Caco-2 (cell line): ENCODE measurements around the gene BRINP3. TPM values are rescaled to one million over a fixed set of nuclear protein-coding genes. Genes with fewer than 3 reads are reported as not detected.

Experiments used
- BruUV-seq: library from RNA; stranded (reverse); fragments of 400-500 nt; replicated peaks from 2 replicates; lab custom pipeline; 2021; lab: Mats Ljungman, UMichigan
- CTCF ChIA-PET: fragments of 300-600 bp; sonication (Branson Sonifier 250); formaldehyde crosslinking; loops from one replicate; lab custom pipeline; 2022; ENCODE audit warnings: antibody characterized with exemption; lab: Charles Lee
- POLR2A ChIA-PET: fragments of 300-600 bp; sonication (Branson Sonifier 250); formaldehyde crosslinking; loops from one replicate; lab custom pipeline; 2022; ENCODE audit warnings: antibody characterized with exemption; lab: Charles Lee
- DNase-seq, 2 experiments: peaks; one replicate each; pipeline versions ENCODE4 v3.0.0 to v3.0.0-alpha.2; 2020 to 2022
- H3K27me3 ChIP-seq: replicated peaks from 2 replicates; pipeline ENCODE4 v1.6.0; 2011; ENCODE audit warnings: low read length; ENCODE audit not compliant: control insufficient read depth, insufficient read depth
- H3K36me3 ChIP-seq: 2 replicates; pipeline ENCODE4 v1.5.1; 2011; ENCODE audit warnings: low read length; ENCODE audit not compliant: control insufficient read depth, insufficient read depth
- H3K4me1 ChIP-seq: fragments of 250-450 bp; sonication (Bioruptor Pico); 2 replicates; pipeline ENCODE4 v1.5.1; 2020; ENCODE audit warnings: mild to moderate bottlenecking
- H3K4me3 ChIP-seq: 2 replicates; pipeline ENCODE4 v1.5.1; 2011; ENCODE audit warnings: low read depth, mild to moderate bottlenecking, control low read depth, low read length
- H3K9me3 ChIP-seq: fragments of 250-450 bp; sonication (Bioruptor Pico); 2 replicates; pipeline ENCODE4 v1.5.1; 2020; ENCODE audit warnings: mild to moderate bottlenecking, moderate library complexity
- H3K27ac Mint-ChIP-seq: one replicate; pipeline ENCODE4 v1.8.0; 2022; ENCODE audit warnings: mixed read lengths; ENCODE audit not compliant: unreplicated experiment
- H3K27me3 Mint-ChIP-seq: one replicate; pipeline ENCODE4 v1.8.0; 2022; ENCODE audit warnings: mixed read lengths; ENCODE audit not compliant: insufficient read depth, unreplicated experiment
- H3K36me3 Mint-ChIP-seq: one replicate; pipeline ENCODE4 v1.8.0; 2022; ENCODE audit warnings: mild to moderate bottlenecking, mixed read lengths; ENCODE audit not compliant: insufficient read depth, unreplicated experiment
- H3K4me1 Mint-ChIP-seq: one replicate; pipeline ENCODE4 v1.8.0; 2022; ENCODE audit warnings: low read depth, mixed read lengths; ENCODE audit not compliant: unreplicated experiment
- H3K4me3 Mint-ChIP-seq: one replicate; pipeline ENCODE4 v1.8.0; 2022; ENCODE audit warnings: mild to moderate bottlenecking, moderate library complexity, mixed read lengths; ENCODE audit not compliant: unreplicated experiment
- H3K9me3 Mint-ChIP-seq: one replicate; pipeline ENCODE4 v1.8.0; 2022; ENCODE audit warnings: mixed read lengths; ENCODE audit not compliant: unreplicated experiment
- intact Hi-C: fragments of 100-400 bp; cut with micrococcal nuclease; formaldehyde crosslinking; loops from one replicate; pipeline ENCODE4 v1.10.0; 2022; ENCODE audit not compliant: unreplicated experiment
- total RNA-seq: library from RNA; stranded (reverse); gene quantifications from 2 replicates; pipeline ENCODE4 v1.2.3, GENCODE V29; 2022
- TF ChIP-seq, protein P1 (sequence below), 2 experiments: fragments of 200-600 bp in 1 of 2; IDR thresholded peaks; 1 replicate in 1 of 2; 2 replicates in 1 of 2; pipeline versions ENCODE4 v1.5.1 to v1.8.0; 2011 to 2022; ENCODE audit warnings: antibody characterized with exemption in 1 of 2, control low read depth in 1 of 2, inconsistent platforms in 1 of 2, low read depth in 1 of 2, low read length in 1 of 2, mild to moderate bottlenecking in 1 of 2, moderate library complexity in 1 of 2; ENCODE audit not compliant: insufficient read depth in 1 of 2, severe bottlenecking in 1 of 2, unreplicated experiment in 1 of 2

BRINP3 gene
- total RNA-seq, 1 experiment from 2014 or later, result not detected

DNA sequence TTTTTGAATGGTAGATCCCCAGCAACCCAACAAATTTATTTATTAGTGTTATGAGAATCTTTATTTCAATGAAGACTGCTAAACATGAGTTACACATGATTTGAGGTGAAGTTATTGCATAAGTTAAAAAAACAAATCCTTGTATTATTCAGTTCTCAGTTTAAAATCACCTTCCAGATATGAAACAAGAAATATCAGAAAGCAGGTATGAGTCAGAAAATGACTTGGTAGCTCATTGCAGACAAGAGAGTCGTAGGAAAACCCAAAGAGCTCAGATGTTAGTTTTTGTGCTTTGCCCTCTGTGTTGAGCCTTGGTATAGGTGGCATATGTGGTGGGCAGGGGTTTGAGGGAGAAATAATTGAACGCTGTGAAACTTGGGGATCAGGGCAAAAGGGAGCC, 339.4 kb downstream of the BRINP3 start:
- no TSS peak for BruUV-seq
- intact Hi-C loops, result no loop called here
- CTCF ChIA-PET, result no interaction called here

DNA sequence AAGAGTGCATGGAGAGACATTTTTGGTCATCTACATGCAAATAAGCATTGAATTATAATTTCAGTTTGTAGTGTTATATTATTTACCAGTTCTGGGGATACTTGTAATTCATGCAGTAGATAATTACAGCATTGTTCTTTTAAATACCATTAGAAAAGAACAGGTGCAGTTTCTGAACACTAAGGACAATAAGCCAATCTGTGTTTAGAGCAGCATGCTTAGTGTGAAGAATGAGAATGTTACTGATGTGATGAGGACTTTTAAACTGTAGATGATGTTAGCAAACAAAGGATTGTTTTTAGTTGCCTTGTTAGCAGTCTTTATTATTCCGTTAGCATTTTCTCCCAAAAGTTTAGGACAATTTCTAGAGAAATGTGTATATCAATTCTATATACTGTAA, 348.3 kb downstream of the BRINP3 start:
- POLR2A ChIA-PET, result no interaction called here
- H3K9me3 Mint-ChIP-seq, result no peaks in the 10 kb centered on the region
- H3K4me3 Mint-ChIP-seq, result no peak overlapping the region
- H3K36me3 Mint-ChIP-seq, result no peaks in the 10 kb centered on the region
- DNase-seq, result no peak
- Histone ChIP-seq H3K4me3 (no peak overlapping the region), H3K4me1 (no peaks in the 10 kb centered on the region), H3K36me3 (no peaks in the 10 kb centered on the region), H3K9me3 (no peaks in the 10 kb centered on the region), H3K27me3 (no peaks in the 10 kb centered on the region)
- TF ChIP-seq, protein P1, sequence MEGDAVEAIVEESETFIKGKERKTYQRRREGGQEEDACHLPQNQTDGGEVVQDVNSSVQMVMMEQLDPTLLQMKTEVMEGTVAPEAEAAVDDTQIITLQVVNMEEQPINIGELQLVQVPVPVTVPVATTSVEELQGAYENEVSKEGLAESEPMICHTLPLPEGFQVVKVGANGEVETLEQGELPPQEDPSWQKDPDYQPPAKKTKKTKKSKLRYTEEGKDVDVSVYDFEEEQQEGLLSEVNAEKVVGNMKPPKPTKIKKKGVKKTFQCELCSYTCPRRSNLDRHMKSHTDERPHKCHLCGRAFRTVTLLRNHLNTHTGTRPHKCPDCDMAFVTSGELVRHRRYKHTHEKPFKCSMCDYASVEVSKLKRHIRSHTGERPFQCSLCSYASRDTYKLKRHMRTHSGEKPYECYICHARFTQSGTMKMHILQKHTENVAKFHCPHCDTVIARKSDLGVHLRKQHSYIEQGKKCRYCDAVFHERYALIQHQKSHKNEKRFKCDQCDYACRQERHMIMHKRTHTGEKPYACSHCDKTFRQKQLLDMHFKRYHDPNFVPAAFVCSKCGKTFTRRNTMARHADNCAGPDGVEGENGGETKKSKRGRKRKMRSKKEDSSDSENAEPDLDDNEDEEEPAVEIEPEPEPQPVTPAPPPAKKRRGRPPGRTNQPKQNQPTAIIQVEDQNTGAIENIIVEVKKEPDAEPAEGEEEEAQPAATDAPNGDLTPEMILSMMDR (IDR thresholded peaks at IDR 0.05; ENCODE audit: insufficient read depth in 1 of 2, low read depth in 1 of 2, low read length in 1 of 2, severe bottlenecking in 1 of 2, unreplicated experiment in 1 of 2), result no peak
- H3K4me1 Mint-ChIP-seq, result no peaks in the 10 kb centered on the region
- CTCF ChIA-PET, result no interaction called here
- no peak overlapping the region for H3K27ac Mint-ChIP-seq
- intact Hi-C loops, result no loop called here
- H3K27me3 Mint-ChIP-seq, result peaks cover 2% of the 10 kb centered on the region
- BruUV-seq, result no TSS peak

More for the DNA sequence above, 339.4 kb downstream of the BRINP3 start:
- TF ChIP-seq, protein P1 (IDR thresholded peaks at IDR 0.05; ENCODE audit: insufficient read depth in 1 of 2, low read depth in 1 of 2, low read length in 1 of 2, severe bottlenecking in 1 of 2, unreplicated experiment in 1 of 2), result no peak
- H3K4me3 ChIP-seq, result no peak overlapping the region
- H3K9me3 ChIP-seq, result no peaks in the 10 kb centered on the region
- H3K9me3 Mint-ChIP-seq, result no peaks in the 10 kb centered on the region
- DNase-seq, result no peak
- no peaks in the 10 kb centered on the region for H3K27me3 ChIP-seq
- H3K36me3 Mint-ChIP-seq, result no peaks in the 10 kb centered on the region
- H3K36me3 ChIP-seq, result no peaks in the 10 kb centered on the region
- H3K4me3 Mint-ChIP-seq, result no peak overlapping the region
- H3K4me1 Mint-ChIP-seq, result no peaks in the 10 kb centered on the region
- H3K4me1 ChIP-seq, result no peaks in the 10 kb centered on the region
- H3K27ac Mint-ChIP-seq, result no peak overlapping the region
- peaks cover 4% of the 10 kb centered on the region for H3K27me3 Mint-ChIP-seq
- POLR2A ChIA-PET, result no interaction called here

DNA sequence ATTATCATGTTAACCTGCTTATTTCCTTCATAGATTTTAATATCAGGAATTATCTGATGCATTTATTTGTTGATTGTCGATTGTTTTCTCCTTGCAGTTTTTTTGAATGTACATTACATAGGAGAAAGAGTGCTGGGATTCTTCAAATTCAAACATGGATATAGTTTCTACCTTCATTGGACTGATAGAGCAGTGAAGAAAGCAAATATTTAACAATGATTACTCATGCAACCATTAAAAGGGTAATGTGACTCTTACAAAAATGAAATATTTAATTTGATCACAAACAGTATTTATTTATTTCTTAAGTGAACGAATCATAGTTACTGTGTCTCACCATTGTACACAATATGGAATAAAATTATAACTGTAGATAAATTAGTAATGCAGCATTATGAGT, 350.9 kb downstream of the BRINP3 start:
- no peak overlapping the region for H3K4me3 ChIP-seq
- no peak overlapping the region for H3K27ac Mint-ChIP-seq
- TF ChIP-seq, protein P1 (IDR thresholded peaks at IDR 0.05; ENCODE audit: insufficient read depth in 1 of 2, low read depth in 1 of 2, low read length in 1 of 2, severe bottlenecking in 1 of 2, unreplicated experiment in 1 of 2), result no peak
- no peaks in the 10 kb centered on the region for H3K27me3 Mint-ChIP-seq
- BruUV-seq, result no TSS peak
- DNase-seq, result no peak
- intact Hi-C loops, result no loop called here
- H3K4me3 Mint-ChIP-seq, result no peak overlapping the region
- H3K36me3 ChIP-seq, result no peaks in the 10 kb centered on the region
- H3K4me1 Mint-ChIP-seq, result no peaks in the 10 kb centered on the region
- no peaks in the 10 kb centered on the region for H3K36me3 Mint-ChIP-seq
- H3K9me3 Mint-ChIP-seq, result no peaks in the 10 kb centered on the region
- no peaks in the 10 kb centered on the region for H3K4me1 ChIP-seq
- ChIA-PET POLR2A (no interaction called here), CTCF (no interaction called here)
- no peaks in the 10 kb centered on the region for H3K27me3 ChIP-seq
- no peaks in the 10 kb centered on the region for H3K9me3 ChIP-seq
